GM12878 (cell line): ENCODE data around the gene PKMYT1.

Experiments
- DPF2 ChIP-seq: fragments of 450-650 bp; IDR thresholded peaks from 2 replicates; pipeline ENCODE4 v1.6.1; 2017; ENCODE audit warnings: mild to moderate bottlenecking
- EZH2 ChIP-seq: IDR thresholded peaks from 2 replicates; pipeline ENCODE4 v1.6.1; 2012; ENCODE audit warnings: low read depth, mild to moderate bottlenecking, control low read depth, inconsistent platforms, low read length, borderline replicate concordance; ENCODE audit not compliant: control insufficient read depth
- FOS ChIP-seq: IDR thresholded peaks from 3 replicates; pipeline ENCODE4 v1.6.1; 2011; ENCODE audit warnings: borderline replicate concordance; ENCODE audit not compliant: insufficient read length; ENCODE audit errors: extremely low read depth
- POLR2AphosphoS5 ChIP-seq: IDR thresholded peaks from 2 replicates; pipeline ENCODE4 v1.6.1; 2011; ENCODE audit warnings: mild to moderate bottlenecking, low read length, inconsistent platforms
- RCOR1 ChIP-seq: conservative IDR thresholded peaks from 2 replicates; pipeline ENCODE4 v1.6.1; 2012; ENCODE audit warnings: low read depth, low read length, improper control_type of control experiment
- SP1 ChIP-seq: IDR thresholded peaks from one replicate; pipeline ENCODE4 v1.6.1; 2011; ENCODE audit warnings: low read depth, low read length
- SREBF2 ChIP-seq: IDR thresholded peaks from 2 replicates; pipeline ENCODE4 v1.6.1; 2012; ENCODE audit warnings: mild to moderate bottlenecking, low read length
- TBL1XR1 ChIP-seq: IDR thresholded peaks from 2 replicates; pipeline ENCODE4 v1.6.1; 2012; ENCODE audit warnings: low read depth, low read length, improper control_type of control experiment
- ZNF274 ChIP-seq: IDR thresholded peaks from one replicate; pipeline ENCODE4 v1.8.0; 2011; ENCODE audit not compliant: insufficient read length, insufficient read depth
- TF ChIP-seq, protein P1 (sequence below), 3 experiments: IDR thresholded peaks in 2 of 3; conservative IDR thresholded peaks in 1 of 3; 2 replicates each; pipeline ENCODE4 v1.5.1; 2011; ENCODE audit warnings: low read depth in 3 of 3, low read length in 3 of 3, mild to moderate bottlenecking in 3 of 3, control low read depth in 2 of 3, moderate library complexity in 2 of 3, inconsistent platforms in 1 of 3, mixed read lengths in 1 of 3; ENCODE audit not compliant: control insufficient read depth in 2 of 3, insufficient read depth in 1 of 3; ENCODE audit errors: extremely low read depth in 1 of 3

DNA sequence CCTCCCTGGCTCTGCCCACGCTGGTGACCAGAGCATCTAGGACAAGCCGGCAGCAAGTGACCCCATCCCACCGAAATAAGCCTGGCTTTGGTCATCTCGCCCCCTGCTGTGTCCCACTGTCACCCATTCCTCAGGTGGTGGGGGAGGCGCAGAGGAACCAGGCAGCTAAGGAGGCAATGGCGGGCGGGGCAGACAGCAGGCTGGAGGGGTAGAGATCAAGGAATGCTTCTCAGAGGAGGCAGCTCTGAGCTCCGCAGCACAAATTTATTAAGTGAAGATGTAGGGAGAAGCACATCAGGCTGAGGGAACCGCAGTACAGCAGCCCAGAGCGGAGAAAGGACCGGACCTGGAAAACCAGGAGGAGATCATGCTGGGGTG lies 23.7 kb downstream of the PKMYT1 start:
- TF ChIP-seq, protein P1, sequence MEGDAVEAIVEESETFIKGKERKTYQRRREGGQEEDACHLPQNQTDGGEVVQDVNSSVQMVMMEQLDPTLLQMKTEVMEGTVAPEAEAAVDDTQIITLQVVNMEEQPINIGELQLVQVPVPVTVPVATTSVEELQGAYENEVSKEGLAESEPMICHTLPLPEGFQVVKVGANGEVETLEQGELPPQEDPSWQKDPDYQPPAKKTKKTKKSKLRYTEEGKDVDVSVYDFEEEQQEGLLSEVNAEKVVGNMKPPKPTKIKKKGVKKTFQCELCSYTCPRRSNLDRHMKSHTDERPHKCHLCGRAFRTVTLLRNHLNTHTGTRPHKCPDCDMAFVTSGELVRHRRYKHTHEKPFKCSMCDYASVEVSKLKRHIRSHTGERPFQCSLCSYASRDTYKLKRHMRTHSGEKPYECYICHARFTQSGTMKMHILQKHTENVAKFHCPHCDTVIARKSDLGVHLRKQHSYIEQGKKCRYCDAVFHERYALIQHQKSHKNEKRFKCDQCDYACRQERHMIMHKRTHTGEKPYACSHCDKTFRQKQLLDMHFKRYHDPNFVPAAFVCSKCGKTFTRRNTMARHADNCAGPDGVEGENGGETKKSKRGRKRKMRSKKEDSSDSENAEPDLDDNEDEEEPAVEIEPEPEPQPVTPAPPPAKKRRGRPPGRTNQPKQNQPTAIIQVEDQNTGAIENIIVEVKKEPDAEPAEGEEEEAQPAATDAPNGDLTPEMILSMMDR (IDR thresholded peaks at IDR 0.05 in 2 of 3, conservative IDR thresholded peaks at IDR 0.05 in 1 of 3; ENCODE audit: control insufficient read depth in 2 of 3, extremely low read depth in 1 of 3, insufficient read depth in 1 of 3, low read depth in 3 of 3, low read length in 3 of 3): no peak
- TF ChIP-seq DPF2: no peak
- TF ChIP-seq TBL1XR1: no peak
- TF ChIP-seq EZH2: no peak
- TF ChIP-seq SP1: no peak
- no peak for TF ChIP-seq FOS
- no peak for TF ChIP-seq ZNF274
- no peak for TF ChIP-seq RCOR1
- TF ChIP-seq POLR2AphosphoS5: no peak
- no peak for TF ChIP-seq SREBF2
